HepG2 (cell line): ENCODE results near the gene DCUN1D2. TPM values are rescaled to one million over a fixed set of nuclear protein-coding genes. Genes with fewer than 3 reads are reported as not detected.

Source experiments
- ATAC-seq: fragments of 200-7000 bp; cut with Tn5 transposase; 3 replicates; pipeline ENCODE4 v1.9.1; 2020; ENCODE audit warnings: mild to moderate bottlenecking, moderate library complexity
- BruUV-seq: library from RNA; stranded (reverse); fragments of 400-500 nt; replicated peaks from 2 replicates; lab custom pipeline; 2021; lab: Mats Ljungman, UMichigan
- CTCF ChIA-PET: fragments of 300-600 bp; formaldehyde crosslinking; extraction: SDS; loops from one replicate; lab custom pipeline; 2021; ENCODE audit warnings: low total read pairs, inconsistent platforms, low intra/inter-chr PET ratio; lab: Yijun Ruan, JAX
- POLR2A ChIA-PET: fragments of 350-600 bp; sonication (Branson Sonifier 250); formaldehyde crosslinking; loops from one replicate; lab custom pipeline; 2020; ENCODE audit warnings: antibody characterized with exemption, inconsistent platforms; lab: Yijun Ruan, JAX
- DNase-seq: peaks from one replicate; pipeline ENCODE4 v3.0.0-alpha.2; 2015; ENCODE audit warnings: low spot score
- FAIRE-seq: peaks from 3 replicates; lab custom pipeline; 2011; peaks lifted over from hg19 to GRCh38; lab: Jason Lieb, UNC
- H2AFZ ChIP-seq: one replicate; pipeline ENCODE4 v1.6.1; 2011; ENCODE audit warnings: low read length, inconsistent platforms
- H3K27ac ChIP-seq: fragments of 300-600 bp; 3 replicates; pipeline ENCODE4 v1.8.0; 2011; ENCODE audit warnings: mixed run types, mild to moderate bottlenecking, mixed read lengths, low read length, inconsistent platforms; ENCODE audit not compliant: insufficient read depth; ENCODE audit errors: extremely low read length
- H3K27me3 ChIP-seq, 2 experiments: fragments of 200-600 bp in 1 of 2; 2 replicates in 1 of 2; 3 replicates in 1 of 2; pipeline versions ENCODE4 v1.6.0 to v1.8.0; 2011; ENCODE audit warnings: low read length in 2 of 2, mild to moderate bottlenecking in 2 of 2, moderate library complexity in 2 of 2, inconsistent platforms in 1 of 2; ENCODE audit not compliant: insufficient read depth in 2 of 2, control insufficient read depth in 1 of 2
- H3K36me3 ChIP-seq, 2 experiments: fragments of 200-600 bp in 1 of 2; replicated peaks in 1 of 2; 2 replicates in 1 of 2; 3 replicates in 1 of 2; pipeline versions ENCODE4 v1.5.1 to v1.8.0; 2011; ENCODE audit warnings: low read length in 2 of 2, inconsistent platforms in 1 of 2; ENCODE audit not compliant: insufficient read depth in 2 of 2, control insufficient read depth in 1 of 2
- H3K4me1 ChIP-seq: 2 replicates; pipeline ENCODE4 v1.5.1; 2012; ENCODE audit warnings: low read length, inconsistent platforms; ENCODE audit not compliant: insufficient read depth
- H3K4me2 ChIP-seq: 2 replicates; pipeline ENCODE4 v1.6.0; 2011; ENCODE audit warnings: low read depth, low read length, inconsistent platforms
- H3K4me3 ChIP-seq, 3 experiments: fragments of 200-600 bp in 1 of 3; sonication (generic), shearing (Covaris generic) in 1 of 3; replicated peaks in 1 of 3; 2 replicates each; pipeline ENCODE4 v1.5.1; 2011 to 2016; ENCODE audit warnings: low read length in 3 of 3, inconsistent platforms in 2 of 3, low read depth in 2 of 3, mild to moderate bottlenecking in 2 of 3, control low read depth in 1 of 3, mixed read lengths in 1 of 3; ENCODE audit not compliant: insufficient read depth in 1 of 3
- H3K79me2 ChIP-seq: one replicate; pipeline ENCODE4 v1.6.1; 2011; ENCODE audit warnings: low read length, inconsistent platforms; ENCODE audit not compliant: insufficient read depth
- H3K9ac ChIP-seq: 2 replicates; pipeline ENCODE4 v1.6.0; 2011; ENCODE audit warnings: mild to moderate bottlenecking, low read depth, low read length, inconsistent platforms; ENCODE audit not compliant: insufficient read depth
- H3K9me3 ChIP-seq: 2 replicates; pipeline ENCODE4 v1.5.1; 2012; ENCODE audit warnings: mild to moderate bottlenecking, low read length
- H4K20me1 ChIP-seq: 2 replicates; pipeline ENCODE4 v1.6.0; 2011; ENCODE audit warnings: inconsistent platforms, mild to moderate bottlenecking, low read length, moderate library complexity; ENCODE audit not compliant: insufficient read depth
- FOXO1 ChIP-seq: sonication (generic); formaldehyde crosslinking; IDR thresholded peaks from 2 replicates; pipeline ENCODE4 v1.4.0; 2020; ENCODE audit warnings: missing genetic modification reagents
- GFI1 ChIP-seq: sonication (generic); formaldehyde crosslinking; IDR thresholded peaks from 2 replicates; pipeline ENCODE4 v1.5.0; 2020; ENCODE audit warnings: missing genetic modification reagents, mild to moderate bottlenecking, borderline replicate concordance
- NBN ChIP-seq: fragments of 450-650 bp; conservative IDR thresholded peaks from 2 replicates; pipeline ENCODE4 v1.6.1; 2017
- NFKBIZ ChIP-seq: IDR thresholded peaks from 2 replicates; pipeline ENCODE4 v1.6.1; 2018; ENCODE audit warnings: missing genetic modification reagents, missing compliant biosample characterization
- PLRG1 ChIP-seq: fragments of 450-650 bp; conservative IDR thresholded peaks from 2 replicates; pipeline ENCODE4 v1.6.1; 2016
- SMARCC2 ChIP-seq: fragments of 450-650 bp; IDR thresholded peaks from 2 replicates; pipeline ENCODE4 v1.6.1; 2017; ENCODE audit warnings: antibody characterized with exemption, mild to moderate bottlenecking
- SMC3 ChIP-seq: IDR thresholded peaks from 2 replicates; pipeline ENCODE4 v1.6.1; 2011; ENCODE audit warnings: low read length, improper control_type of control experiment
- ZMYM2 ChIP-seq: sonication (generic); formaldehyde crosslinking; IDR thresholded peaks from 2 replicates; pipeline ENCODE4 v1.8.0; 2022; ENCODE audit warnings: mild to moderate bottlenecking, missing genetic modification reagents
- ZNF333 ChIP-seq: sonication (generic); formaldehyde crosslinking; IDR thresholded peaks from 2 replicates; pipeline ENCODE4 v1.4.0; 2020; ENCODE audit warnings: mild to moderate bottlenecking, missing genetic modification reagents, borderline replicate concordance
- ZNF383 ChIP-seq: sonication (generic); formaldehyde crosslinking; IDR thresholded peaks from 2 replicates; pipeline ENCODE4 v1.4.0; 2020; ENCODE audit warnings: missing genetic modification reagents, mild to moderate bottlenecking, borderline replicate concordance
- ZNF44 ChIP-seq: sonication (generic); formaldehyde crosslinking; IDR thresholded peaks from 2 replicates; pipeline ENCODE4 v1.5.1; 2020; ENCODE audit warnings: mild to moderate bottlenecking, missing genetic modification reagents
- ZNF75D ChIP-seq: sonication (generic); formaldehyde crosslinking; IDR thresholded peaks from 2 replicates; pipeline ENCODE4 v1.8.1; 2023; ENCODE audit warnings: missing genetic modification reagents, mild to moderate bottlenecking, borderline replicate concordance
- WGBS: methylation state at CpG from one replicate; pipeline ENCODE4 v1.1.6; 2017; ENCODE audit warnings: low lambda C conversion rate; 5-methylcytosine and 5-hydroxymethylcytosine counted together
- in situ Hi-C: cut with HindIII; loops from 2 replicates; pipeline ENCODE4 v1.10.0; 2017; ENCODE audit warnings: low pct_unique_long_range_greater_than_20kb; ENCODE audit not compliant: extremely low pct_ligation_motif_present
- intact Hi-C: fragments of 100-400 bp; cut with micrococcal nuclease; formaldehyde crosslinking; loops from one replicate; pipeline ENCODE4 v1.10.0; 2022; ENCODE audit not compliant: unreplicated experiment
- polyA plus RNA-seq, 8 experiments: library from polyadenylated mRNA; depleted of rRNA in 3 of 8; stranded (reverse) in 7 of 8; unstranded in 1 of 8; fragments of >200 nt; fragmentation: Illumina TruSeq in 4 of 8; extraction: Trizol in 4 of 8; gene quantifications; 2 replicates each; pipeline versions ENCODE4 v1.2.1 to v1.2.3, GENCODE V29; 2011 to 2016; ENCODE audit warnings: low read depth in 4 of 8, missing spikeins in 1 of 8, mixed read lengths in 1 of 8; ENCODE audit not compliant: insufficient read depth in 1 of 8
- total RNA-seq, 5 experiments: library from RNA; depleted of rRNA; stranded (reverse); fragments of >200 nt; fragmentation: Illumina TruSeq; extraction: Trizol; gene quantifications; 2 replicates each; pipeline ENCODE4 v1.2.3, GENCODE V29; 2016; ENCODE audit warnings: low read depth in 1 of 5
- TF ChIP-seq, protein P1 (sequence below): sonication (generic); formaldehyde crosslinking; IDR thresholded peaks from 2 replicates; pipeline ENCODE4 v1.5.0; 2020; ENCODE audit warnings: missing genetic modification reagents, mild to moderate bottlenecking, borderline replicate concordance

Gene DCUN1D2
- total and polyA plus RNA-seq, 2 of the 13 experiments (the other 11 are each of a cell fraction or from before 2014, with no cell fraction given): 9.1 to 9.6 TPM

DNA sequence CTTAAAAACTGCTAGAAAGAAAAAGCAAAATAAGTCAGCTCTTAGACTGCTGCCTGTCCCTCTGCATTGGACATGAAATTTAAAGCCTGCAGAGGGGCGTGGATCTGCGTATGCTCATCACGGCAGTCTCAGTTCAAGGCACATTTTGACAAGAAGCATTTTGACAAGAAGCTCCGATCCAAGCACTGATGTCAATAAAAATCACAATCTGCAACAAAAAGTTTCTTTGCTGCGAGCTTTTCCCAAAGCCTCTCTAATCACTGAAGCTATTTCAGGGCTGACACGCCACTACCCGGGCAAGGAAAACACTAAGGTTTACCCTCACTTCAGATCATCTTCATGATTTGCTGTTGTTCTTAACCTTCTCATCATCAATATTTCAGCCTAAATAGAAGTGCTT is 7.4 kb downstream of the DCUN1D2 start:
- no peak overlapping the region for H3K9ac ChIP-seq
- no peak for ATAC-seq
- POLR2A ChIA-PET: no interaction called here
- no peaks in the 10 kb centered on the region for H3K27me3 ChIP-seq
- in situ Hi-C loops (no loop called here), intact Hi-C loops (no loop called here)
- H3K4me2 ChIP-seq: no peak overlapping the region
- CTCF ChIA-PET: no interaction called here
- no peak overlapping the region for H2AFZ ChIP-seq
- peaks cover 6 to 35% of the 10 kb centered on the region in 2 experiments; a peak in 4 of 5 replicates for H3K36me3 ChIP-seq
- no peaks in the 10 kb centered on the region for H3K9me3 ChIP-seq
- DNase-seq: no peak
- BruUV-seq: no TSS peak
- no peak for FAIRE-seq
- TF ChIP-seq ZNF75D (CRISPR knock-in tag) (no peak), NFKBIZ (no peak), GFI1 (no peak), PLRG1 (no peak), ZNF383 (CRISPR knock-in tag) (no peak), NBN (no peak), ZNF44 (CRISPR knock-in tag) (no peak), ZMYM2 (CRISPR knock-in tag) (no peak), SMARCC2 (no peak), ZNF333 (CRISPR knock-in tag) (no peak), SMC3 (no peak), FOXO1 (CRISPR knock-in tag) (no peak)
- TF ChIP-seq, protein P1, sequence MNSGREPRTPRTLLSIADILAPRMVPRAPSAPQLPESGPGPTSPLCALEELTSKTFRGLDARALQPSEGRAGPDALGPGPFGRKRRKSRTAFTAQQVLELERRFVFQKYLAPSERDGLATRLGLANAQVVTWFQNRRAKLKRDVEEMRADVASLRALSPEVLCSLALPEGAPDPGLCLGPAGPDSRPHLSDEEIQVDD (CRISPR knock-in tag): no peak
- peaks cover 43% of the 10 kb centered on the region for H3K79me2 ChIP-seq
- H3K4me3 ChIP-seq: no peak overlapping the region
- WGBS: 95% methylated on average over 7 of the region's 7 CpGs
- H3K27ac ChIP-seq: no peak overlapping the region
- peaks cover 13% of the 10 kb centered on the region for H3K4me1 ChIP-seq
- 0 out of 2 replicates have a peak, but pooled peaks cover 5% of the 10 kb centered on the region for H4K20me1 ChIP-seq
